Omental fat pad (tissue), 4 donors: ENCODE measurements around the gene DLG2. TPM values are rescaled to one million over a fixed set of nuclear protein-coding genes. Genes with fewer than 3 reads are reported as not detected.

Source experiments
- ATAC-seq: fragments of 150-250 bp; one replicate; pipeline ENCODE4 v1.9.1; 2016; ENCODE audit warnings: mild to moderate bottlenecking, moderate library complexity; ENCODE audit not compliant: low FRiP score
- DNase-seq: peaks from one replicate; pipeline ENCODE4 v3.0.0-alpha.2; 2019; ENCODE audit warnings: low spot score
- CTCF ChIP-seq, 3 donors: fragments of 450-650 bp; IDR thresholded peaks; one replicate each; pipeline ENCODE4 v1.5.1; 2016 to 2017; ENCODE audit warnings: antibody characterized with exemption in 3 of 3, mild to moderate bottlenecking in 3 of 3, moderate library complexity in 2 of 3
- total RNA-seq, 4 donors: library from RNA; depleted of rRNA; stranded (reverse); fragments of >200 nt; gene quantifications; one replicate each; pipeline ENCODE4 v1.1.0, GENCODE V29; 2016

DLG2 gene
- total RNA-seq, 4 donors from 2014 or later = 4.8 to 13.2 (median 8.1) TPM

GRCh38 chr11:84249344-84250135 is 1377.6 kb downstream of the DLG2 start:
- DNase-seq = no peak
- ATAC-seq = no peak
- TF ChIP-seq CTCF (IDR thresholded peaks at IDR 0.05) = no peak

- TF ChIP-seq CTCF (IDR thresholded peaks at IDR 0.05) = no peak
- no peak for ATAC-seq
These were observed 1379.2 kb downstream of the DLG2 start for GRCh38 chr11:84247926-84248325.

GRCh38 chr11:84247129-84247528 is 1380.0 kb downstream of the DLG2 start:
- DNase-seq (no peak), ATAC-seq (no peak)
- TF ChIP-seq CTCF (IDR thresholded peaks at IDR 0.05) = no peak

More at GRCh38 chr11:84247926-84248325, 1379.2 kb downstream of the DLG2 start:
- DNase-seq = no peak

- no peak for TF ChIP-seq CTCF (IDR thresholded peaks at IDR 0.05)
- ATAC-seq (no peak), DNase-seq (no peak)
These were observed 1383.4 kb downstream of the DLG2 start for GRCh38 chr11:84243629-84244263.

- ATAC-seq = no peak
These were observed 1385.6 kb downstream of the DLG2 start for GRCh38 chr11:84241343-84242131.

GRCh38 chr11:84240847-84241246 is 1386.3 kb downstream of the DLG2 start:
- ATAC-seq (no peak), DNase-seq (no peak)
- no peak for TF ChIP-seq CTCF (IDR thresholded peaks at IDR 0.05)

More at GRCh38 chr11:84241343-84242131, 1385.6 kb downstream of the DLG2 start:
- no peak for DNase-seq
- TF ChIP-seq CTCF (IDR thresholded peaks at IDR 0.05) = no peak
